SK-N-SH (cell line): ENCODE results near the gene CADPS2. TPM values are rescaled to one million over a fixed set of nuclear protein-coding genes. Genes with fewer than 3 reads are reported as not detected.
"Not testable (repeated sequence)": the region's sequence is repeated elsewhere in the genome, so short reads cannot be mapped to it uniquely, and the experiment has no call there.

Source experiments
- CTCF ChIA-PET: fragments of 300-600, 350-600 bp; formaldehyde crosslinking; extraction: SDS; loops from one replicate; lab custom pipeline; 2021; lab: Yijun Ruan, JAX
- POLR2A ChIA-PET: fragments of 350-600 bp; sonication (Branson Sonifier 250); formaldehyde crosslinking; extraction: SDS; loops from one replicate; lab custom pipeline; 2020; ENCODE audit warnings: antibody characterized with exemption, inconsistent platforms; lab: Yijun Ruan, JAX
- DNase-seq: peaks from one replicate; pipeline ENCODE4 v3.0.0; 2012
- H2AFZ ChIP-seq: fragments of 200-600 bp; sonication (generic); 2 replicates; pipeline ENCODE4 v1.8.1; 2016; ENCODE audit warnings: antibody characterized with exemption, mild to moderate bottlenecking, low read depth
- H3F3A ChIP-seq: fragments of 200-600 bp; sonication (generic); replicated peaks from 2 replicates; pipeline ENCODE3; 2016; ENCODE audit warnings: antibody characterized with exemption, mild to moderate bottlenecking; ENCODE audit not compliant: insufficient read depth
- H3K27ac ChIP-seq, 2 experiments: fragments of 200-500 bp in 1 of 2; fragments of 200-600 bp in 1 of 2; sonication (Bioruptor generic) in 1 of 2; sonication (generic), shearing (Covaris generic) in 1 of 2; 2 replicates each; pipeline versions ENCODE4 v1.5.1 to v1.6.1; 2014 to 2016; ENCODE audit warnings: low read depth in 2 of 2, inconsistent platforms in 1 of 2, low read length in 1 of 2, mild to moderate bottlenecking in 1 of 2, mixed read lengths in 1 of 2
- H3K27me3 ChIP-seq: fragments of 200-600 bp; sonication (generic), shearing (Covaris generic); 2 replicates; pipeline ENCODE4 v1.6.1; 2016; ENCODE audit warnings: mixed run types; ENCODE audit not compliant: insufficient read depth
- H3K36me3 ChIP-seq, 2 experiments: fragments of 200-500 bp in 1 of 2; fragments of 200-600 bp in 1 of 2; sonication (Bioruptor generic) in 1 of 2; sonication (generic) in 1 of 2; replicated peaks in 1 of 2; 2 replicates each; pipeline versions ENCODE3 to v1.5.1; 2014 to 2016; ENCODE audit warnings: low read length in 1 of 2, mild to moderate bottlenecking in 1 of 2; ENCODE audit not compliant: insufficient read depth in 2 of 2, control insufficient read depth in 1 of 2
- H3K4me1 ChIP-seq, 2 experiments: fragments of 200-500 bp in 1 of 2; fragments of 200-600 bp in 1 of 2; sonication (Bioruptor generic) in 1 of 2; sonication (generic), shearing (Covaris generic) in 1 of 2; 2 replicates each; pipeline versions ENCODE4 v1.5.1 to v1.6.1; 2014 to 2016; ENCODE audit warnings: low read depth in 1 of 2, low read length in 1 of 2, mixed run types in 1 of 2; ENCODE audit not compliant: insufficient read depth in 2 of 2, control insufficient read depth in 1 of 2
- H3K4me2 ChIP-seq: fragments of 200-600 bp; sonication (generic), shearing (Covaris generic); 2 replicates; pipeline ENCODE4 v1.6.1; 2017; ENCODE audit warnings: mixed run types
- H3K4me3 ChIP-seq, 2 experiments: fragments of 200-500 bp in 1 of 2; fragments of 200-600 bp in 1 of 2; sonication (Bioruptor generic) in 1 of 2; sonication (generic), shearing (Covaris generic) in 1 of 2; 2 replicates each; pipeline versions ENCODE4 v1.5.1 to v1.8.1; 2014 to 2016; ENCODE audit warnings: low read depth in 2 of 2, inconsistent platforms in 1 of 2, low read length in 1 of 2, mild to moderate bottlenecking in 1 of 2, mixed read lengths in 1 of 2, moderate library complexity in 1 of 2
- H3K79me2 ChIP-seq: fragments of 200-600 bp; sonication (generic); 2 replicates; pipeline ENCODE4 v1.8.1; 2017; ENCODE audit warnings: mild to moderate bottlenecking; ENCODE audit not compliant: insufficient read depth
- H3K9ac ChIP-seq: fragments of 200-600 bp; sonication (generic); 2 replicates; pipeline ENCODE4 v1.6.1; 2017; ENCODE audit warnings: mixed run types
- H3K9me2 ChIP-seq: fragments of 200-600 bp; sonication (generic); 2 replicates; pipeline ENCODE4 v1.6.1; 2017; ENCODE audit warnings: mixed run types
- H3K9me3 ChIP-seq: fragments of 200-600 bp; sonication (generic); 2 replicates; pipeline ENCODE4 v1.6.1; 2017; ENCODE audit warnings: mixed run types, mild to moderate bottlenecking, moderate library complexity
- H4K20me1 ChIP-seq: fragments of 200-600 bp; sonication (generic); 2 replicates; pipeline ENCODE4 v1.6.1; 2017; ENCODE audit warnings: mild to moderate bottlenecking, mixed run types; ENCODE audit not compliant: insufficient read depth
- ELF1 ChIP-seq: IDR thresholded peaks from 2 replicates; pipeline ENCODE4 v1.4.0; 2012
- EP300 ChIP-seq, 2 experiments: IDR thresholded peaks; 2 replicates each; pipeline versions ENCODE4 v1.4.0 to v1.6.1; 2012; ENCODE audit warnings: borderline replicate concordance in 1 of 2, low read depth in 1 of 2, low read length in 1 of 2
- FOSL2 ChIP-seq: IDR thresholded peaks from 2 replicates; pipeline ENCODE4 v1.4.0; 2012; ENCODE audit warnings: low read depth, mild to moderate bottlenecking, moderate library complexity, borderline replicate concordance
- FOXJ3 ChIP-seq: sonication (generic); formaldehyde crosslinking; IDR thresholded peaks from 2 replicates; pipeline ENCODE4 v1.5.1; 2020; ENCODE audit warnings: mild to moderate bottlenecking, missing genetic modification reagents
- FOXM1 ChIP-seq: IDR thresholded peaks from 2 replicates; pipeline ENCODE4 v1.4.0; 2012; ENCODE audit warnings: low read depth, mild to moderate bottlenecking
- JUND ChIP-seq: IDR thresholded peaks from 2 replicates; pipeline ENCODE4 v1.4.0; 2012
- MXI1 ChIP-seq: IDR thresholded peaks from 2 replicates; pipeline ENCODE4 v1.6.1; 2012; ENCODE audit warnings: mild to moderate bottlenecking, low read depth, low read length, improper control_type of control experiment
- POLR2AphosphoS5 ChIP-seq: IDR thresholded peaks from 2 replicates; pipeline ENCODE4 v1.6.1; 2012; ENCODE audit warnings: low read depth, low read length
- RAD21 ChIP-seq: IDR thresholded peaks from 2 replicates; pipeline ENCODE4 v1.6.1; 2012; ENCODE audit warnings: mild to moderate bottlenecking, low read length
- RCOR1 ChIP-seq: fragments of 150-350 bp; IDR thresholded peaks from 2 replicates; pipeline ENCODE4 v1.6.1; 2017; ENCODE audit warnings: antibody characterized with exemption, low read length
- RFX5 ChIP-seq: IDR thresholded peaks from 2 replicates; pipeline ENCODE4 v1.6.1; 2012; ENCODE audit warnings: mild to moderate bottlenecking, improper control_type of control experiment, low read length
- RXRA ChIP-seq: IDR thresholded peaks from 2 replicates; pipeline ENCODE4 v1.4.0; 2012; ENCODE audit warnings: low read depth, mild to moderate bottlenecking, borderline replicate concordance
- SIN3A ChIP-seq: IDR thresholded peaks from 2 replicates; pipeline ENCODE4 v1.6.1; 2012; ENCODE audit warnings: low read depth, mild to moderate bottlenecking, low read length, moderate library complexity, borderline replicate concordance
- SMC3 ChIP-seq: IDR thresholded peaks from 2 replicates; pipeline ENCODE4 v1.6.1; 2012; ENCODE audit warnings: low read depth, low read length, improper control_type of control experiment
- TAF1 ChIP-seq: IDR thresholded peaks from 2 replicates; pipeline ENCODE4 v1.6.1; 2012; ENCODE audit warnings: low read depth, mild to moderate bottlenecking, low read length, moderate library complexity, borderline replicate concordance
- YY1 ChIP-seq: IDR thresholded peaks from 2 replicates; pipeline ENCODE4 v1.4.0; 2012; ENCODE audit warnings: low read depth, mild to moderate bottlenecking
- WGBS: methylation state at CpG from one replicate; pipeline ENCODE4 v1.1.6; 2017; ENCODE audit warnings: low lambda C conversion rate; 5-methylcytosine and 5-hydroxymethylcytosine counted together
- polyA plus RNA-seq, 3 experiments: library from polyadenylated mRNA; depleted of rRNA; stranded (reverse); fragments of >200 nt; gene quantifications; 2 replicates each; pipeline ENCODE4 v1.2.3, GENCODE V29; 2012
- TF ChIP-seq, protein P1 (sequence below): IDR thresholded peaks from 2 replicates; pipeline ENCODE4 v1.4.0; 2012; ENCODE audit warnings: low read depth
- TF ChIP-seq, protein P2 (sequence below): fragments of 200-600 bp; sonication (generic); IDR thresholded peaks from 2 replicates; pipeline ENCODE4 v1.6.1; 2017; ENCODE audit warnings: antibody characterized with exemption, mild to moderate bottlenecking, moderate library complexity
- TF ChIP-seq, protein P3 (sequence below): IDR thresholded peaks from 2 replicates; pipeline ENCODE4 v1.6.1; 2012; ENCODE audit warnings: mild to moderate bottlenecking, low read depth, low read length, moderate library complexity
- TF ChIP-seq, protein P4 (sequence below): IDR thresholded peaks from 2 replicates; pipeline ENCODE4 v1.4.0; 2012; ENCODE audit warnings: low read depth, borderline replicate concordance

Gene CADPS2
- polyA plus RNA-seq, 1 of the 3 experiments (the other 2 are of a cell fraction) = 0.05 TPM

DNA sequence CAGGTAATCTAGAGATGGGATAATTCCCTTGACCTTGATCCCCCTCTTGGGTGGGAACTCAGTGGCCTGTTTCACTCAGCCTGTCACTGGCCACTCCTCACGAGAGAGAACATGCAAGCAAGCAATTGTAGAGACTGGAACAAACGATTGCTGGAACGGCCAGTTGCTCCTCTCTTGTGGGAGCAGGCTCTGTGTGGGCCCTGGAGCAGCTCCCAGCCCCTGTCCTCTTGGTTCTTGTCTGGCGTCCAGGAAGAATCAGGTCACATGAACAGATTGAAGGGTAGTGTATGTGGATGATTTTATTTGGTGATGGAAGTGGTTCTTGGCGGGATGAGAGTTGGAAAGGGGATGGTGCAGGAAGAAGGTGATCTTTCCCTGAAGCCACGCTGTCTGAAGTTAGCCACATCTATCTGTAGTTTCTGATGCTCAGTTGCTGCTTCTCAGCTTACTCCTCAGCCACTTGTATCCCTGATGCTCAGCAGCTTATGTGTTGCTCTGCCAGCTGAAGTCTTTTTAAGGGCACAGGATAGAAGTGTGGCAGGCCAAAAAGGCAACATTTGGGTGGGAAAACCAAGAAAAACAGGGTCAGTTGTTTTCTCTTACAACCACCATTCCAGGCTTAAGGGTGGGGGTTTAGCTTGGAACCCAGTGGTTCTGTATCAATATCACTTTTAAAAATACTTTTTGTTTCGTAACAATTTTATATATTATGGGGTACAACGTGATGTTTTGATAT is 203.3 kb downstream of the CADPS2 start:
- no peak for DNase-seq
- H4K20me1 ChIP-seq = no peaks in the 10 kb centered on the region

DNA sequence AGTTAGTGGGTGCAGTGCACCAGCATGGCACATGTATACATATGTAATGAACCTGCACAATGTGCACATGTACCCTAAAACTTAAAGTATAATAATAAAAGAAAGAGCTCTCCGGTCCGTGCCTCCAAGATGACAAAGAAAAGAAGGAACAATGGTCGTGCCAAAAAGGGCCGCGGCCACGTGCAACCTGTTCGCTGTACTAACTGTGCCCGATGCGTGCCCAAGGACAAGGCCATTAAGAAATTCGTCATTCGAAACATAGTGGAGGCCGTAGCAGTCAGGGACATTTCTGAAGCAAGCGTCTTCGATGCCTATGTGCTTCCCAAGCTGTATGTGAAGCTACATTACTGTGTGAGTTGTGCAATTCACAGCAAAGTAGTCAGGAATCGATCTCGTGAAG is 205.1 kb downstream of the CADPS2 start:
- WGBS = 55% methylated on average over 16 of the region's 16 CpGs
- H3K4me1 ChIP-seq, H3K9me2 ChIP-seq, H3K79me2 ChIP-seq, H3K4me3 ChIP-seq, H3K27me3 ChIP-seq, H3K27ac ChIP-seq, DNase-seq, H3K36me3 ChIP-seq, H2AFZ ChIP-seq, H3K4me2 ChIP-seq, POLR2A ChIA-PET, H3K9ac ChIP-seq, H4K20me1 ChIP-seq, H3F3A ChIP-seq, H3K9me3 ChIP-seq: not testable (repeated sequence)
- CTCF ChIA-PET = interaction anchor here (1.5 kb wide), 1 partner anchor 15 kb away, joined by 3 read pairs; no protein-coding TSS in a partner anchor

More for the DNA sequence above, 203.3 kb downstream of the CADPS2 start:
- no peaks in the 10 kb centered on the region for H3K9me3 ChIP-seq
- no peaks in the 10 kb centered on the region for H3K4me1 ChIP-seq
- TF ChIP-seq RAD21 (no peak), TAF1 (no peak), FOSL2 (no peak), JUND (no peak), SMC3 (no peak), MXI1 (no peak), POLR2AphosphoS5 (no peak), RFX5 (no peak), RCOR1 (no peak), FOXM1 (no peak), EP300 (IDR thresholded peaks at IDR 0.05; ENCODE audit: borderline replicate concordance in 1 of 2, low read depth in 1 of 2, low read length in 1 of 2) (no peak), ELF1 (no peak), RXRA (no peak), YY1 (no peak), SIN3A (no peak), FOXJ3 (CRISPR knock-in tag) (no peak)
- TF ChIP-seq, protein P1, sequence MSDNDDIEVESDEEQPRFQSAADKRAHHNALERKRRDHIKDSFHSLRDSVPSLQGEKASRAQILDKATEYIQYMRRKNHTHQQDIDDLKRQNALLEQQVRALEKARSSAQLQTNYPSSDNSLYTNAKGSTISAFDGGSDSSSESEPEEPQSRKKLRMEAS = no peak
- TF ChIP-seq, protein P2, sequence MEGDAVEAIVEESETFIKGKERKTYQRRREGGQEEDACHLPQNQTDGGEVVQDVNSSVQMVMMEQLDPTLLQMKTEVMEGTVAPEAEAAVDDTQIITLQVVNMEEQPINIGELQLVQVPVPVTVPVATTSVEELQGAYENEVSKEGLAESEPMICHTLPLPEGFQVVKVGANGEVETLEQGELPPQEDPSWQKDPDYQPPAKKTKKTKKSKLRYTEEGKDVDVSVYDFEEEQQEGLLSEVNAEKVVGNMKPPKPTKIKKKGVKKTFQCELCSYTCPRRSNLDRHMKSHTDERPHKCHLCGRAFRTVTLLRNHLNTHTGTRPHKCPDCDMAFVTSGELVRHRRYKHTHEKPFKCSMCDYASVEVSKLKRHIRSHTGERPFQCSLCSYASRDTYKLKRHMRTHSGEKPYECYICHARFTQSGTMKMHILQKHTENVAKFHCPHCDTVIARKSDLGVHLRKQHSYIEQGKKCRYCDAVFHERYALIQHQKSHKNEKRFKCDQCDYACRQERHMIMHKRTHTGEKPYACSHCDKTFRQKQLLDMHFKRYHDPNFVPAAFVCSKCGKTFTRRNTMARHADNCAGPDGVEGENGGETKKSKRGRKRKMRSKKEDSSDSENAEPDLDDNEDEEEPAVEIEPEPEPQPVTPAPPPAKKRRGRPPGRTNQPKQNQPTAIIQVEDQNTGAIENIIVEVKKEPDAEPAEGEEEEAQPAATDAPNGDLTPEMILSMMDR = no peak
- TF ChIP-seq, protein P3, sequence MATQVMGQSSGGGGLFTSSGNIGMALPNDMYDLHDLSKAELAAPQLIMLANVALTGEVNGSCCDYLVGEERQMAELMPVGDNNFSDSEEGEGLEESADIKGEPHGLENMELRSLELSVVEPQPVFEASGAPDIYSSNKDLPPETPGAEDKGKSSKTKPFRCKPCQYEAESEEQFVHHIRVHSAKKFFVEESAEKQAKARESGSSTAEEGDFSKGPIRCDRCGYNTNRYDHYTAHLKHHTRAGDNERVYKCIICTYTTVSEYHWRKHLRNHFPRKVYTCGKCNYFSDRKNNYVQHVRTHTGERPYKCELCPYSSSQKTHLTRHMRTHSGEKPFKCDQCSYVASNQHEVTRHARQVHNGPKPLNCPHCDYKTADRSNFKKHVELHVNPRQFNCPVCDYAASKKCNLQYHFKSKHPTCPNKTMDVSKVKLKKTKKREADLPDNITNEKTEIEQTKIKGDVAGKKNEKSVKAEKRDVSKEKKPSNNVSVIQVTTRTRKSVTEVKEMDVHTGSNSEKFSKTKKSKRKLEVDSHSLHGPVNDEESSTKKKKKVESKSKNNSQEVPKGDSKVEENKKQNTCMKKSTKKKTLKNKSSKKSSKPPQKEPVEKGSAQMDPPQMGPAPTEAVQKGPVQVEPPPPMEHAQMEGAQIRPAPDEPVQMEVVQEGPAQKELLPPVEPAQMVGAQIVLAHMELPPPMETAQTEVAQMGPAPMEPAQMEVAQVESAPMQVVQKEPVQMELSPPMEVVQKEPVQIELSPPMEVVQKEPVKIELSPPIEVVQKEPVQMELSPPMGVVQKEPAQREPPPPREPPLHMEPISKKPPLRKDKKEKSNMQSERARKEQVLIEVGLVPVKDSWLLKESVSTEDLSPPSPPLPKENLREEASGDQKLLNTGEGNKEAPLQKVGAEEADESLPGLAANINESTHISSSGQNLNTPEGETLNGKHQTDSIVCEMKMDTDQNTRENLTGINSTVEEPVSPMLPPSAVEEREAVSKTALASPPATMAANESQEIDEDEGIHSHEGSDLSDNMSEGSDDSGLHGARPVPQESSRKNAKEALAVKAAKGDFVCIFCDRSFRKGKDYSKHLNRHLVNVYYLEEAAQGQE = no peak
- TF ChIP-seq, protein P4, sequence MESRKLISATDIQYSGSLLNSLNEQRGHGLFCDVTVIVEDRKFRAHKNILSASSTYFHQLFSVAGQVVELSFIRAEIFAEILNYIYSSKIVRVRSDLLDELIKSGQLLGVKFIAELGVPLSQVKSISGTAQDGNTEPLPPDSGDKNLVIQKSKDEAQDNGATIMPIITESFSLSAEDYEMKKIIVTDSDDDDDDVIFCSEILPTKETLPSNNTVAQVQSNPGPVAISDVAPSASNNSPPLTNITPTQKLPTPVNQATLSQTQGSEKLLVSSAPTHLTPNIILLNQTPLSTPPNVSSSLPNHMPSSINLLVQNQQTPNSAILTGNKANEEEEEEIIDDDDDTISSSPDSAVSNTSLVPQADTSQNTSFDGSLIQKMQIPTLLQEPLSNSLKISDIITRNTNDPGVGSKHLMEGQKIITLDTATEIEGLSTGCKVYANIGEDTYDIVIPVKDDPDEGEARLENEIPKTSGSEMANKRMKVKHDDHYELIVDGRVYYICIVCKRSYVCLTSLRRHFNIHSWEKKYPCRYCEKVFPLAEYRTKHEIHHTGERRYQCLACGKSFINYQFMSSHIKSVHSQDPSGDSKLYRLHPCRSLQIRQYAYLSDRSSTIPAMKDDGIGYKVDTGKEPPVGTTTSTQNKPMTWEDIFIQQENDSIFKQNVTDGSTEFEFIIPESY = no peak
- no peak overlapping the region for H3K27ac ChIP-seq
- H2AFZ ChIP-seq = no peak overlapping the region
- no peak overlapping the region for H3K4me2 ChIP-seq
- CTCF ChIA-PET = interaction anchor here (0.5 kb wide), 1 partner anchor 240 kb away, joined by 3 read pairs; no protein-coding TSS in a partner anchor
- no peaks in the 10 kb centered on the region for H3F3A ChIP-seq
- H3K9ac ChIP-seq = no peak overlapping the region
- H3K4me3 ChIP-seq = no peak overlapping the region
- H3K27me3 ChIP-seq = no peaks in the 10 kb centered on the region
- H3K36me3 ChIP-seq = no peaks in the 10 kb centered on the region
- WGBS = under 1% methylated on average over 8 of the region's 8 CpGs
- POLR2A ChIA-PET = no interaction called here
- no peaks in the 10 kb centered on the region for H3K9me2 ChIP-seq
- H3K79me2 ChIP-seq = no peaks in the 10 kb centered on the region
